Muscle of leg (tissue), 11 donors: Measurements from ENCODE around the gene CLCNKA. TPM values are rescaled to one million over a fixed set of nuclear protein-coding genes. Genes with fewer than 3 reads are reported as not detected.
A peak's percentile ranks its signal among the peaks of the same experiment; 100 is the strongest.
"Not testable (repeated sequence)": the region's sequence is repeated elsewhere in the genome, so short reads cannot be mapped to it uniquely, and the experiment has no call there.

Experiments
- DNase-seq: peaks from one replicate; pipeline ENCODE4 v3.0.0; 2013
- H3K27ac ChIP-seq: one replicate; pipeline ENCODE4 v1.5.1; 2013; ENCODE audit warnings: mild to moderate bottlenecking, low read length, control low read depth
- H3K27me3 ChIP-seq: one replicate; pipeline ENCODE4 v1.6.1; 2013; ENCODE audit warnings: low read length; ENCODE audit not compliant: control insufficient read depth, insufficient read depth
- H3K36me3 ChIP-seq: one replicate; pipeline ENCODE4 v1.6.1; 2013; ENCODE audit warnings: low read length; ENCODE audit not compliant: control insufficient read depth, insufficient read depth
- H3K4me1 ChIP-seq: one replicate; pipeline ENCODE4 v1.6.1; 2013; ENCODE audit warnings: low read length; ENCODE audit not compliant: control insufficient read depth, insufficient read depth
- H3K4me3 ChIP-seq: one replicate; pipeline ENCODE4 v1.5.1; 2013; ENCODE audit warnings: low read length, control low read depth
- H3K9me3 ChIP-seq: replicated peaks from 2 replicates; pipeline ENCODE4 v1.6.1; 2013; ENCODE audit warnings: low read depth, low read length; ENCODE audit not compliant: control insufficient read depth
- WGBS: methylation state at CpG from one replicate; pipeline ENCODE4 v1.1.5; 2013; ENCODE audit warnings: missing lambda C conversion rate; ENCODE audit not compliant: insufficient coverage; 5-methylcytosine and 5-hydroxymethylcytosine counted together
- polyA plus RNA-seq, 8 donors: library from polyadenylated mRNA; unstranded; fragments of 120-200 nt; gene quantifications; one replicate each; pipeline versions ENCODE4 v1.2.1 to v1.2.3, GENCODE V29; 2013; ENCODE audit warnings: inconsistent platforms in 1 of 8, low replicate concordance in 1 of 8; ENCODE audit not compliant: insufficient read length in 8 of 8, insufficient read depth in 1 of 8
- total RNA-seq: library from RNA; stranded (reverse); fragments of 120-200 nt; gene quantifications from one replicate; pipeline ENCODE4 v1.2.4, GENCODE V29; 2013

The CLCNKA gene
- total and polyA plus RNA-seq, 9 donors = 0.27 to 1.2 (median 0.72) TPM

GRCh38 chr1:16041200-16041599 is 19.4 kb downstream of the CLCNKA start:
- Histone ChIP-seq H3K36me3 (no peaks in the 10 kb centered on the region), H3K4me1 (no peaks in the 10 kb centered on the region), H3K27ac (no peak overlapping the region), H3K9me3 (no peaks in the 10 kb centered on the region), H3K27me3 (peaks cover 9% of the 10 kb centered on the region), H3K4me3 (no peak overlapping the region)
- no peak for DNase-seq
- WGBS = 70% methylated on average over 5 of the region's 8 CpGs

- DNase-seq = no peak
- 44% methylated on average over 4 of the region's 9 CpGs for WGBS
- H3K4me3 ChIP-seq = no peak overlapping the region
- no peaks in the 10 kb centered on the region for H3K9me3 ChIP-seq
- no peaks in the 10 kb centered on the region for H3K36me3 ChIP-seq
- H3K27me3 ChIP-seq = peaks cover 11% of the 10 kb centered on the region
- H3K4me1 ChIP-seq = no peaks in the 10 kb centered on the region
- H3K27ac ChIP-seq = no peak overlapping the region
These were observed 20.3 kb downstream of the CLCNKA start for GRCh38 chr1:16042096-16042495.

GRCh38 chr1:16042654-16043053 is 20.8 kb downstream of the CLCNKA start:
- WGBS = 80% methylated on average over 2 of the region's 9 CpGs

GRCh38 chr1:16043521-16043920 is 21.7 kb downstream of the CLCNKA start, which contains the start of gene CLCNKB:
CLCNKB (plus strand) TSS chr1:16043782; CDS start chr1:16044493, 711 bp downstream.
- WGBS = 60% methylated on average over 4 of the region's 7 CpGs
- H3K4me1 ChIP-seq = peaks cover 1% of the 10 kb centered on the region
- peaks cover 15% of the 10 kb centered on the region for H3K27me3 ChIP-seq
- DNase-seq = no peak
- no peak within 1 kb of the TSS for H3K4me3 ChIP-seq
- H3K9me3 ChIP-seq = no peaks in the 10 kb centered on the region
- H3K36me3 ChIP-seq = no peaks in the 10 kb centered on the region
- no peak within 1 kb of the TSS for H3K27ac ChIP-seq

More at GRCh38 chr1:16042654-16043053, 20.8 kb downstream of the CLCNKA start:
- H3K36me3 ChIP-seq, DNase-seq, H3K9me3 ChIP-seq, H3K4me1 ChIP-seq, H3K27ac ChIP-seq, H3K4me3 ChIP-seq: not testable (repeated sequence)
- H3K27me3 ChIP-seq = peaks cover 12% of the 10 kb centered on the region

GRCh38 chr1:16043950-16044349 is 22.1 kb downstream of the CLCNKA start:
- H3K9me3 ChIP-seq = no peaks in the 10 kb centered on the region
- no peak overlapping the region for H3K4me3 ChIP-seq
- no peak overlapping the region for H3K27ac ChIP-seq
- no peak for DNase-seq
- no peaks in the 10 kb centered on the region for H3K36me3 ChIP-seq
- H3K4me1 ChIP-seq = peaks cover 6% of the 10 kb centered on the region
- H3K27me3 ChIP-seq = peaks cover 18% of the 10 kb centered on the region
- 89% methylated on average over 3 of the region's 5 CpGs for WGBS

- no peak for DNase-seq
- H3K9me3 ChIP-seq = no peaks in the 10 kb centered on the region
- peaks cover 7% of the 10 kb centered on the region for H3K4me1 ChIP-seq
- 28% methylated on average over 5 of the region's 7 CpGs for WGBS
- H3K4me3 ChIP-seq = no peak overlapping the region
- peaks cover 14% of the 10 kb centered on the region for H3K27me3 ChIP-seq
- H3K27ac ChIP-seq = no peak overlapping the region
- H3K36me3 ChIP-seq = no peaks in the 10 kb centered on the region
These were observed 25.0 kb downstream of the CLCNKA start for GRCh38 chr1:16046842-16047241.

GRCh38 chr1:16047791-16048475 is 26.1 kb downstream of the CLCNKA start:
- 69% methylated on average over 5 of the region's 19 CpGs for WGBS
- no peak overlapping the region for H3K4me3 ChIP-seq
- peaks cover 12% of the 10 kb centered on the region for H3K27me3 ChIP-seq

GRCh38 chr1:16048573-16049189 is 26.8 kb downstream of the CLCNKA start:
- WGBS = 5% methylated on average over 7 of the region's 25 CpGs
- peaks cover 7% of the 10 kb centered on the region for H3K4me1 ChIP-seq
- peak; percentile 61 for DNase-seq
- H3K36me3 ChIP-seq = no peaks in the 10 kb centered on the region
- H3K9me3 ChIP-seq = no peaks in the 10 kb centered on the region
- peaks cover 12% of the 10 kb centered on the region for H3K27me3 ChIP-seq
- peak overlapping the region; percentile 34 for H3K4me3 ChIP-seq
- H3K27ac ChIP-seq = no peak overlapping the region

More at GRCh38 chr1:16047791-16048475, 26.1 kb downstream of the CLCNKA start:
- peaks cover 7% of the 10 kb centered on the region for H3K4me1 ChIP-seq
- H3K27ac ChIP-seq = no peak overlapping the region
- DNase-seq = no peak
- no peaks in the 10 kb centered on the region for H3K9me3 ChIP-seq
- no peaks in the 10 kb centered on the region for H3K36me3 ChIP-seq

- no CpG with 5 or more reads among the region's 7 CpGs for WGBS
- H3K9me3 ChIP-seq = no peaks in the 10 kb centered on the region
- H3K36me3 ChIP-seq = no peaks in the 10 kb centered on the region
- H3K4me1 ChIP-seq = peaks cover 7% of the 10 kb centered on the region
- no peak overlapping the region for H3K27ac ChIP-seq
- H3K4me3 ChIP-seq = no peak overlapping the region
- peaks cover 12% of the 10 kb centered on the region for H3K27me3 ChIP-seq
- no peak for DNase-seq
These were observed 28.5 kb downstream of the CLCNKA start for GRCh38 chr1:16050328-16050727.

- DNase-seq = no peak
- peaks cover 7% of the 10 kb centered on the region for H3K4me1 ChIP-seq
- no peak overlapping the region for H3K4me3 ChIP-seq
- 83% methylated on average over 1 of the region's 3 CpGs for WGBS
- no peaks in the 10 kb centered on the region for H3K9me3 ChIP-seq
- no peaks in the 10 kb centered on the region for H3K36me3 ChIP-seq
- H3K27ac ChIP-seq = no peak overlapping the region
- H3K27me3 ChIP-seq = peaks cover 12% of the 10 kb centered on the region
These were observed 29.2 kb downstream of the CLCNKA start for GRCh38 chr1:16051039-16051438.
